Mesendoderm (in vitro differentiated cells): Measurements from ENCODE around the gene SPAAR.
"Not testable (repeated sequence)": the region's sequence is repeated elsewhere in the genome, so short reads cannot be mapped to it uniquely, and the experiment has no call there.

Experiments used
- DNase-seq: peaks from one replicate; pipeline ENCODE4 v3.0.0; 2013
- H2AK5ac ChIP-seq: 2 replicates; pipeline ENCODE4 v1.6.1; 2013; ENCODE audit warnings: low read length, inconsistent platforms
- H2BK120ac ChIP-seq: 2 replicates; pipeline ENCODE4 v1.6.1; 2013; ENCODE audit warnings: low read depth, mild to moderate bottlenecking, low read length, moderate library complexity, mixed read lengths
- H2BK15ac ChIP-seq: replicated peaks from 2 replicates; pipeline ENCODE4 v1.6.1; 2013; ENCODE audit warnings: low read depth, mild to moderate bottlenecking, moderate library complexity
- H2BK5ac ChIP-seq: 2 replicates; pipeline ENCODE4 v1.6.1; 2013; ENCODE audit warnings: low read length, inconsistent platforms
- H3K18ac ChIP-seq: 2 replicates; pipeline ENCODE4 v1.6.1; 2013; ENCODE audit warnings: mild to moderate bottlenecking, low read length, mixed read lengths
- H3K23ac ChIP-seq: one replicate; pipeline ENCODE4 v1.6.1; 2013; ENCODE audit warnings: low read length
- H3K27ac ChIP-seq: 2 replicates; pipeline ENCODE4 v1.5.1; 2013; ENCODE audit warnings: low read depth, mild to moderate bottlenecking, inconsistent platforms, low read length, moderate library complexity
- H3K27me3 ChIP-seq: 2 replicates; pipeline ENCODE4 v1.6.1; 2013; ENCODE audit warnings: low read length, control low read depth, mild to moderate bottlenecking, inconsistent platforms; ENCODE audit not compliant: insufficient read depth, poor library complexity
- H3K36me3 ChIP-seq: 2 replicates; pipeline ENCODE4 v1.6.1; 2013; ENCODE audit warnings: low read length, inconsistent platforms; ENCODE audit not compliant: control insufficient read depth, insufficient read depth
- H3K4ac ChIP-seq: one replicate; pipeline ENCODE4 v1.6.1; 2013; ENCODE audit warnings: low read depth, mild to moderate bottlenecking, low read length, moderate library complexity
- H3K4me1 ChIP-seq: 2 replicates; pipeline ENCODE4 v1.6.1; 2013; ENCODE audit warnings: low read depth, low read length, inconsistent platforms; ENCODE audit not compliant: control insufficient read depth
- H3K4me2 ChIP-seq: 2 replicates; pipeline ENCODE4 v1.6.1; 2013; ENCODE audit warnings: low read length
- H3K4me3 ChIP-seq: 2 replicates; pipeline ENCODE4 v1.5.1; 2013; ENCODE audit warnings: mild to moderate bottlenecking, low read length
- H3K56ac ChIP-seq: one replicate; pipeline ENCODE4 v1.6.1; 2013; ENCODE audit warnings: low read length
- H3K79me1 ChIP-seq: 2 replicates; pipeline ENCODE4 v1.6.1; 2013; ENCODE audit warnings: low read length, inconsistent platforms
- H3K79me2 ChIP-seq: 2 replicates; pipeline ENCODE4 v1.6.1; 2013; ENCODE audit warnings: mild to moderate bottlenecking, low read length; ENCODE audit not compliant: control insufficient read depth, insufficient read depth
- H3K9ac ChIP-seq: 2 replicates; pipeline ENCODE4 v1.6.1; 2013; ENCODE audit warnings: low read length, inconsistent platforms
- H4K5ac ChIP-seq: one replicate; pipeline ENCODE4 v1.6.1; 2013; ENCODE audit warnings: low read length
- H4K8ac ChIP-seq: one replicate; pipeline ENCODE4 v1.6.1; 2013; ENCODE audit warnings: low read depth, mild to moderate bottlenecking, control low read depth, low read length, moderate library complexity
- WGBS: extraction: QIAGEN DNeasy Blood & Tissue Kit; methylation state at CpG from one replicate; pipeline ENCODE4 v1.1.7; 2013; ENCODE audit warnings: low lambda C conversion rate, missing lambda C conversion rate; ENCODE audit not compliant: insufficient coverage; ENCODE audit errors: extremely low coverage; 5-methylcytosine and 5-hydroxymethylcytosine counted together

Gene SPAAR

GRCh38 chr9:35892051-35892450 is 17.2 kb upstream of the SPAAR start:
- Histone ChIP-seq H4K8ac (no peak overlapping the region), H4K5ac (no peak overlapping the region), H3K56ac (no peak overlapping the region), H2BK5ac (no peak overlapping the region), H3K4me1 (no peaks in the 10 kb centered on the region), H3K36me3 (no peaks in the 10 kb centered on the region), H3K23ac (no peak overlapping the region), H2BK120ac (no peak overlapping the region), H3K18ac (no peak overlapping the region), H3K4me2 (no peak overlapping the region), H3K27ac (no peak overlapping the region), H3K9ac (no peak overlapping the region), H3K27me3 (no peaks in the 10 kb centered on the region), H2AK5ac (no peak overlapping the region), H2BK15ac (no peak overlapping the region), H3K4ac (no peak overlapping the region), H3K79me1 (no peaks in the 10 kb centered on the region), H3K79me2 (no peaks in the 10 kb centered on the region), H3K4me3 (no peak overlapping the region)
- DNase-seq: no peak
- WGBS: no CpG with 5 or more reads among the region's 1 CpG

GRCh38 chr9:35896570-35896969 is 12.7 kb upstream of the SPAAR start:
- Histone ChIP-seq H3K4ac (no peak overlapping the region), H3K79me2 (no peaks in the 10 kb centered on the region), H3K4me3 (no peak overlapping the region), H4K5ac (no peak overlapping the region), H3K4me1 (no peaks in the 10 kb centered on the region), H3K4me2 (no peak overlapping the region), H2AK5ac (no peak overlapping the region), H3K27me3 (no peaks in the 10 kb centered on the region), H2BK120ac (no peak overlapping the region), H3K9ac (no peak overlapping the region), H2BK15ac (no peak overlapping the region), H3K56ac (no peak overlapping the region), H3K18ac (no peak overlapping the region), H3K79me1 (no peaks in the 10 kb centered on the region), H4K8ac (no peak overlapping the region), H2BK5ac (no peak overlapping the region), H3K23ac (no peak overlapping the region), H3K27ac (no peak overlapping the region), H3K36me3 (no peaks in the 10 kb centered on the region)
- WGBS: no CpG with 5 or more reads among the region's 2 CpGs
- DNase-seq: no peak

- not testable (repeated sequence) for DNase-seq
Observed at GRCh38 chr9:35897376-35898099, 11.8 kb upstream of the SPAAR start.

GRCh38 chr9:35898337-35898736 is 11.0 kb upstream of the SPAAR start:
- no peaks in the 10 kb centered on the region for H3K79me1 ChIP-seq
- no peaks in the 10 kb centered on the region for H3K27me3 ChIP-seq
- H3K4me3 ChIP-seq: no peak overlapping the region
- no peak overlapping the region for H4K8ac ChIP-seq
- H2BK120ac ChIP-seq: no peak overlapping the region
- H3K4me2 ChIP-seq: no peak overlapping the region
- no peaks in the 10 kb centered on the region for H3K79me2 ChIP-seq
- no peaks in the 10 kb centered on the region for H3K4me1 ChIP-seq
- no peak overlapping the region for H2BK5ac ChIP-seq
- no peak for DNase-seq
- no peak overlapping the region for H2BK15ac ChIP-seq
- no peak overlapping the region for H3K23ac ChIP-seq
- H3K9ac ChIP-seq: no peak overlapping the region
- H3K56ac ChIP-seq: no peak overlapping the region
- H3K18ac ChIP-seq: no peak overlapping the region
- no peak overlapping the region for H3K4ac ChIP-seq
- H3K27ac ChIP-seq: no peak overlapping the region
- no peak overlapping the region for H2AK5ac ChIP-seq
- H3K36me3 ChIP-seq: no peaks in the 10 kb centered on the region
- no peak overlapping the region for H4K5ac ChIP-seq

More at GRCh38 chr9:35897376-35898099, 11.8 kb upstream of the SPAAR start:
- not testable (repeated sequence) for H3K79me2 ChIP-seq, H3K27me3 ChIP-seq, H4K5ac ChIP-seq, H3K9ac ChIP-seq, H2BK15ac ChIP-seq, H3K79me1 ChIP-seq, H3K27ac ChIP-seq, H3K18ac ChIP-seq, H2BK5ac ChIP-seq, H4K8ac ChIP-seq, H3K4me3 ChIP-seq, H3K56ac ChIP-seq, H3K23ac ChIP-seq, H3K4ac ChIP-seq, H2BK120ac ChIP-seq, H3K4me2 ChIP-seq, H3K36me3 ChIP-seq, H2AK5ac ChIP-seq, H3K4me1 ChIP-seq
- WGBS: no CpG with 5 or more reads among the region's 7 CpGs

GRCh38 chr9:35899021-35899420 is 10.3 kb upstream of the SPAAR start:
- Histone ChIP-seq H2BK5ac (no peak overlapping the region), H3K4me2 (no peak overlapping the region), H4K5ac (no peak overlapping the region), H2BK120ac (no peak overlapping the region), H3K27ac (no peak overlapping the region), H3K36me3 (no peaks in the 10 kb centered on the region), H3K27me3 (no peaks in the 10 kb centered on the region), H3K4me3 (no peak overlapping the region), H3K56ac (no peak overlapping the region), H2AK5ac (no peak overlapping the region), H4K8ac (no peak overlapping the region), H3K4me1 (no peaks in the 10 kb centered on the region), H2BK15ac (no peak overlapping the region), H3K18ac (no peak overlapping the region), H3K4ac (no peak overlapping the region), H3K79me1 (no peaks in the 10 kb centered on the region), H3K9ac (no peak overlapping the region), H3K79me2 (no peaks in the 10 kb centered on the region), H3K23ac (no peak overlapping the region)
- no CpG with 5 or more reads among the region's 2 CpGs for whole genome bisulfite sequencing
- DNase-seq: no peak

- H3K4me2 ChIP-seq: no peak overlapping the region
- H3K27ac ChIP-seq: no peak overlapping the region
- no peak overlapping the region for H4K5ac ChIP-seq
- H2BK120ac ChIP-seq: no peak overlapping the region
- H2BK5ac ChIP-seq: no peak overlapping the region
- no peak overlapping the region for H4K8ac ChIP-seq
- no peak overlapping the region for H3K9ac ChIP-seq
- no peak overlapping the region for H3K56ac ChIP-seq
- H3K4me1 ChIP-seq: peaks cover 9% of the 10 kb centered on the region
- no peaks in the 10 kb centered on the region for H3K27me3 ChIP-seq
- peak; percentile 68 for DNase-seq
- no peaks in the 10 kb centered on the region for H3K36me3 ChIP-seq
- no peak overlapping the region for H3K18ac ChIP-seq
- H2BK15ac ChIP-seq: no peak overlapping the region
- no peak overlapping the region for H3K23ac ChIP-seq
- no peak overlapping the region for H2AK5ac ChIP-seq
- no CpG with 5 or more reads among the region's 3 CpGs for WGBS
- H3K4ac ChIP-seq: no peak overlapping the region
- no peaks in the 10 kb centered on the region for H3K79me1 ChIP-seq
- H3K4me3 ChIP-seq: no peak overlapping the region
- no peaks in the 10 kb centered on the region for H3K79me2 ChIP-seq
Observed at GRCh38 chr9:35903049-35903448, 6.2 kb upstream of the SPAAR start.
